NCI-H2029 (cell line): ENCODE results near the gene CD63.
"Not testable (repeated sequence)": the region's sequence is repeated elsewhere in the genome, so short reads cannot be mapped to it uniquely, and the experiment has no call there.

Experiments
- DNase-seq: peaks from one replicate; lab custom pipeline; 2025; lab: John Stamatoyannopoulos, UW

CD63 gene

GRCh38 chr12:55728939-55729818 lies at the start of gene CD63:
Gene CD63, minus strand, starts transcription at chr12:55729009. Its CDS starts 668 bp downstream, at chr12:55728341.
- peak; percentile 82 for DNase-seq

GRCh38 chr12:55777856-55778255 lies 49.0 kb upstream of the CD63 start:
- no peak for DNase-seq

- DNase-seq: no peak
Measured at GRCh38 chr12:55771736-55772135, 42.9 kb upstream of the CD63 start.

- DNase-seq: no peak
Measured at GRCh38 chr12:55767156-55767555, 38.3 kb upstream of the CD63 start.

- DNase-seq: no peak
Measured at GRCh38 chr12:55765736-55766290, 37.0 kb upstream of the CD63 start.

- no peak for DNase-seq
Measured at GRCh38 chr12:55762646-55763045, 33.8 kb upstream of the CD63 start.

- DNase-seq: no peak
Measured at GRCh38 chr12:55760663-55761062, 31.9 kb upstream of the CD63 start.

GRCh38 chr12:55758575-55758974 lies 29.8 kb upstream of the CD63 start:
- DNase-seq: not testable (repeated sequence)

GRCh38 chr12:55757701-55758100 lies 28.9 kb upstream of the CD63 start:
- DNase-seq: no peak

- no peak for DNase-seq
Measured at GRCh38 chr12:55755246-55755645, 26.4 kb upstream of the CD63 start.

GRCh38 chr12:55748230-55748993 lies 19.6 kb upstream of the CD63 start:
- no peak for DNase-seq

- DNase-seq: no peak
Measured at GRCh38 chr12:55746913-55747231, 18.1 kb upstream of the CD63 start.

GRCh38 chr12:55746174-55746912 lies 17.5 kb upstream of the CD63 start:
- no peak for DNase-seq

- no peak for DNase-seq
Measured at GRCh38 chr12:55745361-55746173, 16.8 kb upstream of the CD63 start.

GRCh38 chr12:55744340-55745030 lies 15.7 kb upstream of the CD63 start:
- DNase-seq: no peak

GRCh38 chr12:55743406-55744339 lies 14.9 kb upstream of the CD63 start:
- DNase-seq: no peak

- peak; percentile 68 for DNase-seq
Measured at GRCh38 chr12:55742719-55743405, 14.1 kb upstream of the CD63 start, which contains the start of gene GDF11. Gene GDF11, plus strand, starts transcription at chr12:55743122. Its CDS starts 195 bp downstream, at chr12:55743317.

GRCh38 chr12:55741931-55742680 lies 13.3 kb upstream of the CD63 start:
- no peak for DNase-seq
